NB4 (cell line): Measurements from ENCODE around the gene ASRGL1.

Experiments
- MYC ChIP-seq: IDR thresholded peaks from 2 replicates; pipeline ENCODE4 v1.6.1; 2011; ENCODE audit warnings: low read depth, low read length
- POLR2A ChIP-seq: IDR thresholded peaks from 2 replicates; pipeline ENCODE4 v1.6.1; 2011; ENCODE audit warnings: mild to moderate bottlenecking; ENCODE audit not compliant: insufficient read length; ENCODE audit errors: extremely low read depth
- TF ChIP-seq, protein P1 (sequence below): IDR thresholded peaks from one replicate; pipeline ENCODE4 v1.5.1; 2012; ENCODE audit warnings: low read depth, low read length
- TF ChIP-seq, protein P2 (sequence below): IDR thresholded peaks from 2 replicates; pipeline ENCODE4 v1.6.1; 2011; ENCODE audit warnings: low read depth, low read length

GRCh38 chr11:62421996-62422395 is 84.7 kb downstream of the ASRGL1 start:
- TF ChIP-seq, protein P1, sequence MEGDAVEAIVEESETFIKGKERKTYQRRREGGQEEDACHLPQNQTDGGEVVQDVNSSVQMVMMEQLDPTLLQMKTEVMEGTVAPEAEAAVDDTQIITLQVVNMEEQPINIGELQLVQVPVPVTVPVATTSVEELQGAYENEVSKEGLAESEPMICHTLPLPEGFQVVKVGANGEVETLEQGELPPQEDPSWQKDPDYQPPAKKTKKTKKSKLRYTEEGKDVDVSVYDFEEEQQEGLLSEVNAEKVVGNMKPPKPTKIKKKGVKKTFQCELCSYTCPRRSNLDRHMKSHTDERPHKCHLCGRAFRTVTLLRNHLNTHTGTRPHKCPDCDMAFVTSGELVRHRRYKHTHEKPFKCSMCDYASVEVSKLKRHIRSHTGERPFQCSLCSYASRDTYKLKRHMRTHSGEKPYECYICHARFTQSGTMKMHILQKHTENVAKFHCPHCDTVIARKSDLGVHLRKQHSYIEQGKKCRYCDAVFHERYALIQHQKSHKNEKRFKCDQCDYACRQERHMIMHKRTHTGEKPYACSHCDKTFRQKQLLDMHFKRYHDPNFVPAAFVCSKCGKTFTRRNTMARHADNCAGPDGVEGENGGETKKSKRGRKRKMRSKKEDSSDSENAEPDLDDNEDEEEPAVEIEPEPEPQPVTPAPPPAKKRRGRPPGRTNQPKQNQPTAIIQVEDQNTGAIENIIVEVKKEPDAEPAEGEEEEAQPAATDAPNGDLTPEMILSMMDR: no peak
- TF ChIP-seq POLR2A (no peak), MYC (no peak)
- TF ChIP-seq, protein P2, sequence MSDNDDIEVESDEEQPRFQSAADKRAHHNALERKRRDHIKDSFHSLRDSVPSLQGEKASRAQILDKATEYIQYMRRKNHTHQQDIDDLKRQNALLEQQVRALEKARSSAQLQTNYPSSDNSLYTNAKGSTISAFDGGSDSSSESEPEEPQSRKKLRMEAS: no peak
